Bronchial epithelial cell (primary cell): ENCODE results near the gene KIF3A. TPM values are rescaled to one million over a fixed set of nuclear protein-coding genes. Genes with fewer than 3 reads are reported as not detected.

ENCODE experiments used
- DNase-seq: peaks from one replicate; pipeline ENCODE4 v3.0.0-alpha.2; 2010; ENCODE audit warnings: low read depth
- FAIRE-seq: peaks from 2 replicates; lab custom pipeline; 2011; peaks lifted over from hg19 to GRCh38; lab: Jason Lieb, UNC
- H3K27me3 ChIP-seq: 2 replicates; pipeline ENCODE4 v1.5.1; 2011; ENCODE audit warnings: low read length; ENCODE audit not compliant: control insufficient read depth, insufficient read depth
- H3K36me3 ChIP-seq: 2 replicates; pipeline ENCODE4 v1.5.1; 2011; ENCODE audit warnings: low read length; ENCODE audit not compliant: control insufficient read depth, insufficient read depth
- H3K4me3 ChIP-seq: 2 replicates; pipeline ENCODE4 v1.5.1; 2011; ENCODE audit warnings: mild to moderate bottlenecking, low read depth, low read length, control low read depth
- CTCF ChIP-seq: IDR thresholded peaks from 2 replicates; pipeline ENCODE4 v1.5.1; 2011; ENCODE audit warnings: mild to moderate bottlenecking, moderate library complexity, low read length, control low read depth, inconsistent platforms; ENCODE audit not compliant: insufficient read depth, severe bottlenecking
- total RNA-seq: library from RNA; depleted of rRNA; stranded (reverse); fragments of >200 nt; gene quantifications from 2 replicates; pipeline ENCODE4 v1.2.1, GENCODE V29; 2014

Gene KIF3A
- total RNA-seq, 1 donor from 2014 or later = 6.8 TPM

GRCh38 chr5:132664696-132665209 is 72.6 kb downstream of the KIF3A start:
- Histone ChIP-seq H3K27me3 (no peaks in the 10 kb centered on the region), H3K4me3 (no peak overlapping the region), H3K36me3 (no peaks in the 10 kb centered on the region)
- DNase-seq = no peak
- no peak for FAIRE-seq
- TF ChIP-seq CTCF = no peak

DNA sequence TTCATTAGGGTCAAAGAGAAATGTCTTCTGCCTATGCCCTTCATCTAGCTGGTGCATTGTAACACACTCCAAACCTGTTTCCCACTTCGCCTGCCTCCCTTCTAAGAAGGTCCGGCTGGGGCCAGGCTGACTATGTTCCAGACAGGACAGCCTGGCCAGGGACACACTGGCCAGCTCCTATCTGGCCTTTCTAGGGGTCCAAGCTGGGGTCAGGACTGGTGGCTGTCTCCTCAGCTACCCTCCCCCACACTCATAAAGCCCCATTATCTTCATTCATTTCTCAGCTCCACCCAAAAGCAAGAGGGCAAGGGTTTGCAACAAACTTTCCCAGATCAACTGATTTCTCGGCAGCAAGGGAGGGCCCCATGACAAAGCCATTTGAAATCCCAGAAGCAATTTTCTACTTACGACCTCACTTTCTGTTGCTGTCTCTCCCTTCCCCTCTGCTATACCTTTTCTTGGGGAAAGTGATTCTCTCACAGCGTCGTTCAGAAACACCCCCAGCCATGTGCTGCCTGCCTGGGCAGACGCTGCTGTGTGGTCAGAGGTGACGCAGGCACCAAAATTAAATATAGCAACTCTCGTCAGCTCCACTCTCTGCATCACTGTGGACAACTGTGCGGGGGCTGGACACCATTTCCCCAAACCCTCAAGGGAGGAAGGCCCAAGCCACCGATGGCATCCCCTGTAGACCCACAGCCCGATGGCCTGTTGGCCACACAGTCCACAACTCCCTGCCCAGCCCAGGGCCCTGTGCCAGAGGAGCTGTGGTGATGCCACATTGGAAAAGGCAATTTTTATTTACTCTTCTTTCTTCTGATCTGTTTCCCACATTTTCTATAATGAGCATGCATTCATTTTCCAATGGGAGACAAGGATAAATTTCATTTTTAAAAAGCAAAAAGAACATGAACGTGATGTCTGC is 73.3 kb downstream of the KIF3A start:
- FAIRE-seq (no peak), DNase-seq (no peak)
- Histone ChIP-seq H3K4me3 (no peak overlapping the region), H3K27me3 (no peaks in the 10 kb centered on the region), H3K36me3 (no peaks in the 10 kb centered on the region)
- no peak for TF ChIP-seq CTCF

DNA sequence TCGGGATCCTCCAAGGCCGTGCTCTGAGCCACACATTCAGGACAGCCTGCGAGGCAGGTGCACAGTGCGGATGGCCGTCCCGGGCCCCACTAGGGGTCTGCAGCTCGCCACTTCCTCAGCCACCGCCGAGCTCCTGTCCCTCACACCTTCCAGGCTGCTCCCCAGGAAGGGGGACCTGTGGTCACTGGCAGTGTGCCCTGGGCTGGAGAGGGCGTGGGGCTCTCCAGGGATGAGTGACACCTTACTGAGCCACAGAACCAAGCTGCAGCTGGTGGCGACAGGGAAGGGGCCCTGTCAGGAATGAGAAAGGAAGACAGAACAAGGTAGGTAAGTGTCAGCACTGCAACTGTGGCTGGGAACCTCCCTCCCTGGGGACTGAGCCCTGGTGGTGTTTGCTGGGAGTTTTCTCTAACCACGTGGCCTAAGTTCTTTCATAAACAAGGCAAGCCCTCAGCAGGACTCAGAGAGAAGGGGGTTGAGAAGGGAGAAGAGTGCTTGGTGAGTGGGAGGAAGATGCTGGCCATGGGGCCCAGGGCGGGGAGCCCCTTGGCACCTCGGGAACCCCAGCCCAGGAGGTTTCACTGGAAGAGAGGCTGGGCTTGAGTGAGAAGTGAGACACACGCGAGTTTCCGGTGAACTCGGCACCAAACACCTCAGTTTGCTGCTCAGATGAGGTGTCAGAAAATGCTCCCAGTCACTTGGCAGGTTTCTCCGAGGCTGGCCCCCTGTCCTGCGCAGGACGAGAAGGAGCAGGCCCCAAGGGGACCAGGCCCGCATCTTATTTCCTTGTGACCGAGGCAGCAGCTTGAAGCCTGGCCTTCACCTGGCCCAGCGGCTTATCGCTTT is 74.2 kb downstream of the KIF3A start:
- Histone ChIP-seq H3K36me3 (no peaks in the 10 kb centered on the region), H3K4me3 (no peak overlapping the region), H3K27me3 (no peaks in the 10 kb centered on the region)
- no peak for DNase-seq
- no peak for TF ChIP-seq CTCF
- no peak for FAIRE-seq

GRCh38 chr5:132662004-132662401 is 75.3 kb downstream of the KIF3A start:
- FAIRE-seq (no peak), DNase-seq (no peak)
- Histone ChIP-seq H3K36me3 (no peaks in the 10 kb centered on the region), H3K27me3 (no peaks in the 10 kb centered on the region), H3K4me3 (no peak overlapping the region)
- no peak for TF ChIP-seq CTCF

DNA sequence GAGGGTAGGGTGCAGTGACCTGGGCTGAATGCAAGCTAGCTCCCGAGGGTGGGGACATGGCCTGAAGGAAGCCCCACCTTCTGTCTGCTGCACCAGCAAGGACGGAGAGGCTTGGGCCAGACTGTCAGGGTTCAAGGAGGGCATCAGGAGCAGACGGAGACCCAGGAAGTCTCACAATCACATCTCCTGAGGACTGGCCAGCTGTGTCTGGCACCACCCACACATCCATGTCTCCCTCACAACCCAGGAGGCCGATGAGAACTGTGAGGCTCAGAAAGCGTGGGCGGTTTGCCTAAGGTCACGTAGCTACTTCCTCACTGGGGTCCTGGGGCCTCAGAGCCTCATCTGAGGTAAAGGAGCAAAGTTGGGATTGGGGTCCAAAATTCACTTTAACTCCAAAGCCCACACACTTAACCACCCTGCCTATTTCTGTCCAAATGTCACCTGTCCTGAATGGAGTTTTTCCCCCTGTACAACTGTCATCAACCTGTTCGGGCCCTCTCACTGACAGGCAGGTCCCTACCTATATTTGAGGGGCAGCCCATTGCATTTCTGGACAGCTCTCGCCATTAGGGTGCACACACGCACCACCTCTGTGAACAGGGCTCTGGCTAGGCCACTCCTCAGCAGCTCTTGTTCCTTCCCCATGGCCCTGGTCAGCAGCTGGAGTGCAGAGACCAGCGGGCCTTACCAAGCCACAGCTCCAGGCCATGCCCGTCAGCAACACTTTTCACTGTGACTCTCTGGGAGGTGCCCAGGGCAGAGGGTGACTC is 75.9 kb downstream of the KIF3A start:
- no peak for TF ChIP-seq CTCF
- no peak for DNase-seq
- FAIRE-seq = no peak

More for the DNA sequence above, 75.9 kb downstream of the KIF3A start:
- no peak overlapping the region for H3K4me3 ChIP-seq
- H3K36me3 ChIP-seq = no peaks in the 10 kb centered on the region
- peaks cover 2% of the 10 kb centered on the region for H3K27me3 ChIP-seq
